ENCODE data around the gene MTO1. TPM values are rescaled to one million over a fixed set of nuclear protein-coding genes. Genes with fewer than 3 reads are reported as not detected.
"Not testable (repeated sequence)": the region's sequence is repeated elsewhere in the genome, so short reads cannot be mapped to it uniquely, and the experiment has no call there.

Gene MTO1
- total RNA-seq, 2 donors from 2014 or later = 14.2 to 25.3 TPM

GRCh38 chr6:73504160-73504559, 42.6 kb downstream of the MTO1 start:
- Histone ChIP-seq H3K4me1 (ENCODE audit: control insufficient read depth in 1 of 2, low read depth in 2 of 2) (no peaks in the 10 kb centered on the region), H3K9me3 (no peaks in the 10 kb centered on the region), H3K27me3 (replicated peaks; ENCODE audit: insufficient read depth) (no peaks in the 10 kb centered on the region), H3K36me3 (peaks cover 23% of the 10 kb centered on the region), H3K27ac (no peak overlapping the region), H3K4me3 (no peak overlapping the region)
- DNase-seq (ENCODE audit: low spot score) = no peak
- no peak for ATAC-seq (ENCODE audit: insufficient number of reproducible peaks, low FRiP score, low read depth)
- no peak for TF ChIP-seq CTCF (IDR thresholded peaks at IDR 0.05)

DNA sequence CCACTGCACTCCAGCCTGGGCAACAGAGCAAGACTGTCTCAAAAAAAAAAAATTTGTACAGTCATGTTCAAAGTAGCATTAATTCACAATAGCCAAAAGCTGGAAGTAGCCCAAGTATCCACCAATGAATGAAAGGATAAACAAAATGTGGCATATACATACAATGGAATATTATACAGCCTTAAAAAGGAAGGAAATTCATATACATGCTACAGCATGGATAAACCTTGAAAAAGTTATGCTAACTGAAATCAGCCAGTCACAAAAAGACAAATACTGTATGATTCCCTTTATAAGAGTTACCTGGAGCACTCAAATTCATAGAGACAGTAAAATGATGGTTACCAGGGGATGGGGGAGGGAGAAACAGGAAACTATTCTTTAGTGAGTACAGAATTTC, 43.6 kb downstream of the MTO1 start:
- TF ChIP-seq CTCF (IDR thresholded peaks at IDR 0.05) = no peak
- ATAC-seq (ENCODE audit: insufficient number of reproducible peaks, low FRiP score, low read depth) (no peak), DNase-seq (ENCODE audit: low spot score) (no peak)
- H3K4me3 ChIP-seq = no peak overlapping the region
- no peaks in the 10 kb centered on the region for H3K9me3 ChIP-seq
- no peak overlapping the region for H3K27ac ChIP-seq
- no peaks in the 10 kb centered on the region for H3K27me3 ChIP-seq (replicated peaks; ENCODE audit: insufficient read depth)
- no peaks in the 10 kb centered on the region for H3K4me1 ChIP-seq (ENCODE audit: control insufficient read depth in 1 of 2, low read depth in 2 of 2)
- H3K36me3 ChIP-seq = peaks cover 17% of the 10 kb centered on the region

DNA sequence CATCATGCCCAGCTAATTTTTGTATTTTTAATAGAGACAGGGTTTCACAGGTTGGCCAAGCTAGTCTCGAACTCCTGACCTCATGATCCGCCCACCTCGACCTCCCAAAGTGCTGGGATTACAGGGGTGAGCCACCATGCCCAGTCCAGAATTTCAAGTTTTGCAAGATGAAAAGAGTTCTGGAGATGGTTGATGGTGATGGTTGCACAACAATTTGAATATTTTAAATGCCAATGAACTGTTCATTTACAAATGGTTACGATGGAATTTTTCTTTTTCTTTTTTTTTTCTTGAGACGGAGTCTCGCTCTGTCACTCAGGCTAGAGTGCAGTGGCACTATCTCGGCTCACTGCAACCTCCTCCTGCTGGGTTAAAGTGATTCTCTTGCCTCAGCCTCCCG, 44.2 kb downstream of the MTO1 start:
- H3K27ac ChIP-seq; H3K9me3 ChIP-seq; H3K27me3 ChIP-seq (replicated peaks; ENCODE audit: insufficient read depth); DNase-seq (ENCODE audit: low spot score); H3K4me1 ChIP-seq (ENCODE audit: control insufficient read depth in 1 of 2, low read depth in 2 of 2); H3K4me3 ChIP-seq; ATAC-seq (ENCODE audit: insufficient number of reproducible peaks, low FRiP score, low read depth): not testable (repeated sequence)
- peaks cover 14% of the 10 kb centered on the region for H3K36me3 ChIP-seq

GRCh38 chr6:73506246-73506645, 44.7 kb downstream of the MTO1 start:
- no peaks in the 10 kb centered on the region for H3K27me3 ChIP-seq (replicated peaks; ENCODE audit: insufficient read depth)
- ATAC-seq (ENCODE audit: insufficient number of reproducible peaks, low FRiP score, low read depth) = no peak
- H3K9me3 ChIP-seq = no peaks in the 10 kb centered on the region
- H3K4me3 ChIP-seq = no peak overlapping the region
- H3K27ac ChIP-seq = no peak overlapping the region
- no peak for TF ChIP-seq CTCF (IDR thresholded peaks at IDR 0.05)
- no peak for DNase-seq (ENCODE audit: low spot score)
- peaks cover 11% of the 10 kb centered on the region for H3K36me3 ChIP-seq
- no peaks in the 10 kb centered on the region for H3K4me1 ChIP-seq (ENCODE audit: control insufficient read depth in 1 of 2, low read depth in 2 of 2)

- ATAC-seq (ENCODE audit: insufficient number of reproducible peaks, low FRiP score, low read depth) (no peak), DNase-seq (ENCODE audit: low spot score) (no peak)
- Histone ChIP-seq H3K9me3 (no peaks in the 10 kb centered on the region), H3K36me3 (no peaks in the 10 kb centered on the region), H3K27me3 (replicated peaks; ENCODE audit: insufficient read depth) (no peaks in the 10 kb centered on the region), H3K4me3 (no peak overlapping the region), H3K4me1 (ENCODE audit: control insufficient read depth in 1 of 2, low read depth in 2 of 2) (no peaks in the 10 kb centered on the region), H3K27ac (no peak overlapping the region)
- TF ChIP-seq CTCF (IDR thresholded peaks at IDR 0.05) = no peak
Observed at GRCh38 chr6:73508776-73509175, 47.2 kb downstream of the MTO1 start.

- Histone ChIP-seq H3K4me3 (no peak overlapping the region), H3K4me1 (ENCODE audit: control insufficient read depth in 1 of 2, low read depth in 2 of 2) (no peaks in the 10 kb centered on the region), H3K9me3 (no peaks in the 10 kb centered on the region), H3K36me3 (no peaks in the 10 kb centered on the region), H3K27ac (no peak overlapping the region), H3K27me3 (replicated peaks; ENCODE audit: insufficient read depth) (no peaks in the 10 kb centered on the region)
- no peak for ATAC-seq (ENCODE audit: insufficient number of reproducible peaks, low FRiP score, low read depth)
- no peak for DNase-seq (ENCODE audit: low spot score)
- no peak for TF ChIP-seq CTCF (IDR thresholded peaks at IDR 0.05)
Observed at GRCh38 chr6:73509851-73510250, 48.3 kb downstream of the MTO1 start.
